Measurements from ENCODE around the gene IRF9. TPM values are rescaled to one million over a fixed set of nuclear protein-coding genes. Genes with fewer than 3 reads are reported as not detected.

Gene IRF9
- total and polyA plus RNA-seq, 2 of the 13 experiments (the other 11 are each of a cell fraction or from before 2014, with no cell fraction given) = 14.9 to 49.7 TPM

- TF ChIP-seq NFE2L1 (CRISPR knock-in tag; IDR thresholded peaks at IDR 0.05; ENCODE audit: borderline replicate concordance) (no peak), FLYWCH1 (CRISPR knock-in tag; IDR thresholded peaks at IDR 0.05) (no peak), CHCHD3 (CRISPR knock-in tag; IDR thresholded peaks at IDR 0.05) (no peak; the same call in 1 of the 2 replicates), ZNF615 (CRISPR knock-in tag; IDR thresholded peaks at IDR 0.05; ENCODE audit: borderline replicate concordance) (no peak), ZNF569 (CRISPR knock-in tag; IDR thresholded peaks at IDR 0.05; ENCODE audit: borderline replicate concordance) (no peak), ZNF747 (CRISPR knock-in tag; IDR thresholded peaks at IDR 0.05; ENCODE audit: borderline replicate concordance) (no peak), ARNT (IDR thresholded peaks at IDR 0.05) (no peak), MEIS2 (CRISPR knock-in tag; IDR thresholded peaks at IDR 0.05) (peak; percentile 71; the same call in 1 of the 2 replicates), MAFG (CRISPR knock-in tag; IDR thresholded peaks at IDR 0.05) (no peak), ZNF232 (CRISPR knock-in tag; IDR thresholded peaks at IDR 0.05; ENCODE audit: borderline replicate concordance) (no peak), LRRFIP1 (CRISPR knock-in tag; conservative IDR thresholded peaks at IDR 0.05) (peak; percentile 92), ZNF704 (CRISPR knock-in tag; IDR thresholded peaks at IDR 0.05; ENCODE audit: borderline replicate concordance) (peak; percentile 93; the same call in 1 of the 2 replicates), NCOA2 (CRISPR knock-in tag; IDR thresholded peaks at IDR 0.05) (no peak; the same call in 1 of the 2 replicates), ZC3H4 (CRISPR knock-in tag; IDR thresholded peaks at IDR 0.05; ENCODE audit: borderline replicate concordance) (no peak), ZNF260 (CRISPR knock-in tag; IDR thresholded peaks at IDR 0.05; ENCODE audit: borderline replicate concordance, low read depth) (no peak), ZMAT5 (CRISPR knock-in tag; IDR thresholded peaks at IDR 0.05; ENCODE audit: borderline replicate concordance, low read depth) (no peak), THYN1 (CRISPR knock-in tag; IDR thresholded peaks at IDR 0.05; ENCODE audit: borderline replicate concordance, low read depth) (no peak), THAP11 (CRISPR knock-in tag; IDR thresholded peaks at IDR 0.05) (peak; percentile 64; the same call in 1 of the 2 replicates), MLLT10 (CRISPR knock-in tag; IDR thresholded peaks at IDR 0.05) (no peak), POLR2G (IDR thresholded peaks at IDR 0.05; ENCODE audit: low read depth, low read length) (peak; percentile 84), ZSCAN20 (CRISPR knock-in tag; IDR thresholded peaks at IDR 0.05; ENCODE audit: borderline replicate concordance) (peak; percentile 83; the same call in 1 of the 2 replicates), FOXP4 (CRISPR knock-in tag; IDR thresholded peaks at IDR 0.05) (peak; percentile 51; the same call in 1 of the 2 replicates), ZNF788 (CRISPR knock-in tag; IDR thresholded peaks at IDR 0.05; ENCODE audit: borderline replicate concordance) (0 out of 2 replicates have a peak, but pooled peaks have one; percentile 80), ZNF317 (CRISPR knock-in tag; IDR thresholded peaks at IDR 0.05) (no peak; the same call in 1 of the 2 replicates), ELF3 (CRISPR knock-in tag; IDR thresholded peaks at IDR 0.05) (peak; percentile 43; the same call in 1 of the 2 replicates)
Measured at GRCh38 chr14:24146453-24146977, 14.6 kb upstream of the IRF9 start, which contains the start of gene PSME2 (continued).

Measured in HepG2 (cell line).